H1 (cell line): ENCODE data around the gene FBXO38. TPM values are rescaled to one million over a fixed set of nuclear protein-coding genes. Genes with fewer than 3 reads are reported as not detected.

Source experiments
- CTCF ChIA-PET: fragments of 300-600 bp; sonication (Branson Sonifier 250); formaldehyde crosslinking; loops from one replicate; lab custom pipeline; 2021; ENCODE audit not compliant: partially characterized antibody; lab: Charles Lee
- POLR2A ChIA-PET: fragments of 300-600 bp; sonication (Branson Sonifier 250); formaldehyde crosslinking; loops from one replicate; lab custom pipeline; 2021; ENCODE audit warnings: inconsistent platforms; ENCODE audit not compliant: partially characterized antibody; lab: Charles Lee
- DNase-seq, 2 experiments: peaks; one replicate each; pipeline versions ENCODE4 v3.0.0 to v3.0.0-alpha.2; 2010 to 2022; ENCODE audit warnings: low spot score in 2 of 2, low read depth in 1 of 2, mixed read lengths in 1 of 2
- FAIRE-seq: peaks from 2 replicates; lab custom pipeline; 2011; peaks lifted over from hg19 to GRCh38; lab: Jason Lieb, UNC
- H2AFZ ChIP-seq: 2 replicates; pipeline ENCODE4 v1.8.1; 2012; ENCODE audit warnings: low read length, inconsistent platforms
- H2AK5ac ChIP-seq: 2 replicates; pipeline ENCODE4 v1.6.1; 2013; ENCODE audit warnings: low read depth, low read length
- H2BK120ac ChIP-seq: replicated peaks from 2 replicates; pipeline ENCODE3; 2013; ENCODE audit warnings: low read depth, low read length, inconsistent platforms
- H2BK12ac ChIP-seq: 2 replicates; pipeline ENCODE4 v1.6.1; 2013; ENCODE audit warnings: low read depth, low read length
- H2BK15ac ChIP-seq: 2 replicates; pipeline ENCODE4 v1.6.1; 2013; ENCODE audit warnings: low read length
- H2BK20ac ChIP-seq: 2 replicates; pipeline ENCODE4 v1.6.1; 2013; ENCODE audit warnings: low read length
- H2BK5ac ChIP-seq: 2 replicates; pipeline ENCODE4 v1.6.1; 2013; ENCODE audit warnings: low read depth, low read length
- H3K14ac ChIP-seq: 2 replicates; pipeline ENCODE4 v1.6.1; 2013; ENCODE audit warnings: inconsistent platforms; ENCODE audit not compliant: insufficient read length
- H3K18ac ChIP-seq: 2 replicates; pipeline ENCODE4 v1.6.1; 2013; ENCODE audit warnings: low read length; ENCODE audit errors: extremely low read depth
- H3K23ac ChIP-seq: 2 replicates; pipeline ENCODE4 v1.6.1; 2013; ENCODE audit warnings: inconsistent platforms; ENCODE audit not compliant: insufficient read length
- H3K23me2 ChIP-seq: 2 replicates; pipeline ENCODE4 v1.6.1; 2013; ENCODE audit warnings: low read depth, low read length
- H3K27ac ChIP-seq: 2 replicates; pipeline ENCODE4 v1.6.1; 2011; ENCODE audit warnings: low read depth, low read length, inconsistent platforms
- H3K27me3 ChIP-seq, 4 experiments: replicated peaks in 1 of 4; 1 replicate in 1 of 4; 2 replicates in 3 of 4; pipeline versions ENCODE4 v1.6.1 to v1.8.1; 2011 to 2013; ENCODE audit warnings: low read length in 3 of 4, mild to moderate bottlenecking in 3 of 4, inconsistent platforms in 2 of 4, mixed read lengths in 2 of 4, moderate library complexity in 1 of 4; ENCODE audit not compliant: control insufficient read depth in 3 of 4, insufficient read depth in 3 of 4; ENCODE audit errors: extremely low read depth in 1 of 4
- H3K36me3 ChIP-seq, 4 experiments: 2 replicates each; pipeline versions ENCODE4 v1.6.1 to v1.8.1; 2011 to 2013; ENCODE audit warnings: mild to moderate bottlenecking in 4 of 4, low read length in 3 of 4, moderate library complexity in 2 of 4, control low read depth in 1 of 4, inconsistent platforms in 1 of 4; ENCODE audit not compliant: insufficient read depth in 4 of 4, control insufficient read depth in 2 of 4
- H3K4ac ChIP-seq: replicated peaks from 2 replicates; pipeline ENCODE3; 2013; ENCODE audit warnings: low read length, low read depth, mixed read lengths, inconsistent platforms; ENCODE audit not compliant: insufficient read length
- H3K4me1 ChIP-seq, 4 experiments: replicated peaks in 1 of 4; 1 replicate in 1 of 4; 2 replicates in 3 of 4; pipeline versions ENCODE4 v1.6.1 to v1.8.1; 2011 to 2013; ENCODE audit warnings: low read length in 3 of 4, inconsistent platforms in 2 of 4, mixed read lengths in 1 of 4; ENCODE audit not compliant: insufficient read depth in 4 of 4, control insufficient read depth in 3 of 4
- H3K4me2 ChIP-seq, 2 experiments: 2 replicates each; pipeline versions ENCODE4 v1.6.1 to v1.8.1; 2011 to 2013; ENCODE audit warnings: low read depth in 2 of 2, low read length in 2 of 2, control low read depth in 1 of 2, inconsistent platforms in 1 of 2, mild to moderate bottlenecking in 1 of 2; ENCODE audit not compliant: insufficient read depth in 1 of 2
- H3K4me3 ChIP-seq, 4 experiments: fragments of 200-600, 300-600 bp in 1 of 4; sonication (generic), shearing (Covaris generic), sonication (Bioruptor Twin) in 1 of 4; 2 replicates each; pipeline versions ENCODE4 v1.5.1 to v1.8.1; 2011 to 2016; ENCODE audit warnings: low read length in 4 of 4, low read depth in 3 of 4, control low read depth in 2 of 4, inconsistent platforms in 2 of 4, mild to moderate bottlenecking in 2 of 4, mixed read lengths in 1 of 4, moderate library complexity in 1 of 4; ENCODE audit not compliant: insufficient read depth in 2 of 4; ENCODE audit errors: extremely low read depth in 1 of 4
- H3K56ac ChIP-seq: replicated peaks from 2 replicates; pipeline ENCODE3; 2013; ENCODE audit warnings: low read depth, mild to moderate bottlenecking, mixed read lengths, low read length, inconsistent platforms; ENCODE audit not compliant: insufficient read length
- H3K79me1 ChIP-seq: 2 replicates; pipeline ENCODE4 v1.6.1; 2013; ENCODE audit warnings: low read depth, low read length, control low read depth
- H3K79me2 ChIP-seq, 2 experiments: 2 replicates each; pipeline versions ENCODE4 v1.6.1 to v1.8.1; 2012 to 2013; ENCODE audit warnings: low read length in 2 of 2, mild to moderate bottlenecking in 2 of 2, inconsistent platforms in 1 of 2; ENCODE audit not compliant: insufficient read depth in 2 of 2, control insufficient read depth in 1 of 2
- H3K9ac ChIP-seq, 4 experiments: replicated peaks in 1 of 4; 1 replicate in 1 of 4; 2 replicates in 3 of 4; pipeline versions ENCODE4 v1.6.1 to v1.8.1; 2011 to 2013; ENCODE audit warnings: low read depth in 3 of 4, low read length in 3 of 4, control low read depth in 2 of 4, mild to moderate bottlenecking in 2 of 4, moderate library complexity in 2 of 4, inconsistent platforms in 1 of 4; ENCODE audit errors: extremely low read depth in 1 of 4
- H3K9me3 ChIP-seq, 2 experiments: 2 replicates each; pipeline versions ENCODE4 v1.6.1 to v1.8.1; 2012 to 2013; ENCODE audit warnings: mild to moderate bottlenecking in 2 of 2, moderate library complexity in 2 of 2, control low read depth in 1 of 2, inconsistent platforms in 1 of 2, low read depth in 1 of 2, low read length in 1 of 2, mixed read lengths in 1 of 2; ENCODE audit not compliant: insufficient read depth in 2 of 2
- H4K20me1 ChIP-seq, 2 experiments: replicated peaks in 1 of 2; 2 replicates each; pipeline versions ENCODE3 to v1.8.1; 2011 to 2013; ENCODE audit warnings: inconsistent platforms in 2 of 2, low read length in 2 of 2, mild to moderate bottlenecking in 1 of 2; ENCODE audit not compliant: insufficient read depth in 2 of 2, control insufficient read depth in 1 of 2
- H4K5ac ChIP-seq: 2 replicates; pipeline ENCODE4 v1.6.1; 2013; ENCODE audit warnings: low read length, low read depth, mixed read lengths, inconsistent platforms; ENCODE audit not compliant: insufficient read length
- H4K8ac ChIP-seq: 2 replicates; pipeline ENCODE4 v1.8.0; 2013; ENCODE audit warnings: mild to moderate bottlenecking, moderate library complexity, low read length, inconsistent platforms; ENCODE audit not compliant: insufficient read depth; ENCODE audit errors: extremely low read depth
- H4K91ac ChIP-seq: replicated peaks from 2 replicates; pipeline ENCODE3; 2013; ENCODE audit warnings: low read length, mixed read lengths, inconsistent platforms; ENCODE audit not compliant: insufficient read length
- CHD1 ChIP-seq: IDR thresholded peaks from 2 replicates; pipeline ENCODE4 v1.6.1; 2012; ENCODE audit warnings: low read depth, low read length, improper control_type of control experiment
- EZH2 ChIP-seq: fragments of 200-600 bp; sonication (generic); IDR thresholded peaks from 2 replicates; pipeline ENCODE4 v1.7.1; 2012; ENCODE audit warnings: low read depth, mild to moderate bottlenecking, moderate library complexity, low read length, inconsistent platforms; ENCODE audit not compliant: severe bottlenecking
- RNF2 ChIP-seq: fragments of 200-900, 300-1000 bp; sonication (generic); IDR thresholded peaks from 2 replicates; pipeline ENCODE4 v1.7.1; 2016; ENCODE audit warnings: borderline replicate concordance, low read depth, mild to moderate bottlenecking, antibody characterized with exemption, low read length; ENCODE audit not compliant: poor library complexity, severe bottlenecking; ENCODE audit errors: missing control alignments
- whole genome bisulfite sequencing, 2 experiments: shearing (Covaris generic) in 1 of 2; methylation state at CpG; one replicate each; pipeline versions ENCODE4 v1.1.6 to v1.1.7; 2013 to 2015; ENCODE audit warnings: low lambda C conversion rate in 2 of 2, mixed read lengths in 2 of 2, inconsistent platforms in 1 of 2, low coverage in 1 of 2, missing lambda C conversion rate in 1 of 2; ENCODE audit not compliant: insufficient replicate concordance in 2 of 2, insufficient coverage in 1 of 2, insufficient read length in 1 of 2; ENCODE audit errors: extremely low coverage in 1 of 2, missing lambda C conversion rate in 1 of 2; 5-methylcytosine and 5-hydroxymethylcytosine counted together
- polyA plus RNA-seq, 7 experiments: library from polyadenylated mRNA; depleted of rRNA in 3 of 7; stranded (reverse) in 5 of 7; unstranded in 2 of 7; fragments of >200 nt in 5 of 7; fragments of 200-250 nt in 2 of 7; gene quantifications; 1 replicate in 5 of 7; 2 replicates in 1 of 7; 4 replicates in 1 of 7; pipeline versions ENCODE4 v1.2.1 to v1.2.3, GENCODE V29; 2011 to 2013; ENCODE audit warnings: missing spikeins in 2 of 7, mixed read lengths in 2 of 7
- total RNA-seq: library from RNA; stranded (reverse); fragmentation: NEBNext Ultra II Directional; extraction: Animal tissue kit (Norgen Biotek cat#: 25700); gene quantifications from 2 replicates; pipeline ENCODE4 v1.2.1, GENCODE V29; 2021

The FBXO38 gene
- total and polyA plus RNA-seq, 2 of the 8 experiments (the other 6 are each of a cell fraction or from before 2014, with no cell fraction given): 9.1 to 34.3 TPM

- Histone ChIP-seq H3K4ac (no peak overlapping the region), H3K27ac (no peak overlapping the region), H3K4me3 (no peak overlapping the region)
Observed at GRCh38 chr5:148454576-148454975, 70.8 kb downstream of the FBXO38 start.

More at GRCh38 chr5:148454576-148454975, 70.8 kb downstream of the FBXO38 start:
- Histone ChIP-seq H2BK20ac (no peak overlapping the region), H4K91ac (no peak overlapping the region), H4K5ac (no peak overlapping the region), H2BK15ac (no peak overlapping the region), H2BK120ac (no peak overlapping the region), H3K23ac (no peak overlapping the region), H3K18ac (no peak overlapping the region), H2AFZ (no peak overlapping the region), H3K14ac (no peak overlapping the region), H4K20me1 (no peaks in the 10 kb centered on the region), H2BK5ac (no peak overlapping the region), H3K4me2 (peak overlapping the region; percentile 10 to 27; a peak in 1 of 4 replicates), H3K79me2 (no peaks in the 10 kb centered on the region), H3K9ac (no peak overlapping the region), H3K27me3 (no peaks in the 10 kb centered on the region), H2AK5ac (no peak overlapping the region), H3K56ac (no peak overlapping the region), H3K23me2 (no peaks in the 10 kb centered on the region), H3K36me3 (no peaks in the 10 kb centered on the region), H3K79me1 (no peaks in the 10 kb centered on the region), H2BK12ac (no peak overlapping the region), H4K8ac (no peak overlapping the region), H3K4me1 (peaks cover 0 to 10% (median 8%) of the 10 kb centered on the region in 4 experiments; a peak in 4 of 7 replicates), H3K9me3 (no peaks in the 10 kb centered on the region)
- DNase-seq (no peak), FAIRE-seq (no peak)
- ChIA-PET CTCF (interaction anchor here (0.5 to 7.6 kb wide), 8 partner anchors 12 to 496 kb away, joined by 3 to 56 read pairs (median 6); no protein-coding TSS in a partner anchor), POLR2A (interaction anchor here (1.2 to 1.6 kb wide), 3 partner anchors 10 to 57 kb away, joined by 3 to 4 read pairs (median 3); no protein-coding TSS in a partner anchor)
- WGBS, 2 experiments: 59% methylated on average over 5 of the region's 5 CpGs; no CpG with 5 or more reads in 1 of the 2 experiments
- TF ChIP-seq RNF2: no peak
- no peak for TF ChIP-seq EZH2
- no peak for TF ChIP-seq CHD1
